HEK293 (cell line): ENCODE results near the gene GPBAR1.

Source experiments
- CTCF ChIA-PET: fragments of 350-600 bp; formaldehyde crosslinking; extraction: SDS; loops from one replicate; lab custom pipeline; 2021; ENCODE audit warnings: antibody characterized with exemption; lab: Yijun Ruan, JAX
- POLR2A ChIA-PET: fragments of 300-600 bp; formaldehyde crosslinking; extraction: SDS; loops from one replicate; lab custom pipeline; 2020; ENCODE audit warnings: antibody characterized with exemption, inconsistent platforms; lab: Yijun Ruan, JAX
- H3K27ac ChIP-seq: fragments of 200-500 bp; sonication (Bioruptor generic); 2 replicates; pipeline ENCODE4 v1.5.1; 2014; ENCODE audit warnings: low read depth, low read length, control low read depth, inconsistent platforms; ENCODE audit errors: extremely low read depth
- H3K36me3 ChIP-seq, 2 experiments: fragments of 200-500 bp in 1 of 2; sonication (Bioruptor generic) in 1 of 2; 1 replicate in 1 of 2; 2 replicates in 1 of 2; pipeline ENCODE4 v1.5.1; 2014 to 2017; ENCODE audit warnings: inconsistent platforms in 2 of 2, low read length in 2 of 2; ENCODE audit not compliant: control insufficient read depth in 2 of 2, insufficient read depth in 1 of 2
- H3K4me1 ChIP-seq: fragments of 200-500 bp; sonication (Bioruptor generic); 2 replicates; pipeline ENCODE4 v1.5.1; 2014; ENCODE audit warnings: mild to moderate bottlenecking, low read length, inconsistent platforms; ENCODE audit not compliant: control insufficient read depth, insufficient read depth
- H3K4me3 ChIP-seq: 2 replicates; pipeline ENCODE4 v1.5.1; 2011; ENCODE audit warnings: low read depth, mild to moderate bottlenecking, control low read depth, low read length, moderate library complexity
- H3K9me3 ChIP-seq: fragments of 200-500 bp; sonication (Bioruptor generic); 2 replicates; pipeline ENCODE4 v1.5.1; 2014; ENCODE audit warnings: low read depth, low read length, inconsistent platforms; ENCODE audit not compliant: control insufficient read depth, insufficient read depth
- OSR2 ChIP-seq: fragments of 450-650 bp; formaldehyde crosslinking; IDR thresholded peaks from 2 replicates; pipeline ENCODE4 v1.5.1; 2016; ENCODE audit warnings: missing biosample characterization, missing genetic modification characterization
- ZNF121 ChIP-seq: fragments of 450-650 bp; formaldehyde crosslinking; IDR thresholded peaks from 2 replicates; pipeline ENCODE4 v1.5.1; 2016; ENCODE audit warnings: missing biosample characterization, missing genetic modification characterization
- ZNF148 ChIP-seq: fragments of 450-650 bp; formaldehyde crosslinking; IDR thresholded peaks from 2 replicates; pipeline ENCODE4 v1.5.0; 2017; ENCODE audit warnings: missing biosample characterization, missing genetic modification characterization, borderline replicate concordance
- ZNF362 ChIP-seq: fragments of 450-650 bp; formaldehyde crosslinking; IDR thresholded peaks from 2 replicates; pipeline ENCODE4 v1.5.1; 2016; ENCODE audit warnings: missing biosample characterization, missing genetic modification characterization
- ZNF623 ChIP-seq: fragments of 450-650 bp; formaldehyde crosslinking; IDR thresholded peaks from 2 replicates; pipeline ENCODE4 v1.5.1; 2016; ENCODE audit warnings: missing biosample characterization, missing genetic modification characterization
- ZNF645 ChIP-seq: fragments of 450-650 bp; formaldehyde crosslinking; IDR thresholded peaks from 2 replicates; pipeline ENCODE4; 2016; ENCODE audit warnings: missing biosample characterization, missing genetic modification characterization
- ZNF830 ChIP-seq: fragments of 450-650 bp; IDR thresholded peaks from 2 replicates; pipeline ENCODE4 v1.5.0; 2018; ENCODE audit warnings: missing biosample characterization, missing genetic modification characterization, low read depth, mild to moderate bottlenecking, moderate library complexity
- ZNF837 ChIP-seq: fragments of 450-650 bp; formaldehyde crosslinking; IDR thresholded peaks from 2 replicates; pipeline ENCODE4 v1.5.1; 2016; ENCODE audit warnings: missing biosample characterization, missing genetic modification characterization
- ZSCAN23 ChIP-seq: fragments of 450-650 bp; formaldehyde crosslinking; IDR thresholded peaks from 2 replicates; pipeline ENCODE4 v1.5.1; 2016; ENCODE audit warnings: missing biosample characterization, missing genetic modification characterization
- TF ChIP-seq, protein P1 (sequence below): fragments of 450-650 bp; formaldehyde crosslinking; IDR thresholded peaks from 2 replicates; pipeline ENCODE4 v1.5.1; 2016; ENCODE audit warnings: missing biosample characterization, missing genetic modification characterization, low read depth
- TF ChIP-seq, protein P2 (sequence below): fragments of 450-650 bp; formaldehyde crosslinking; IDR thresholded peaks from 2 replicates; pipeline ENCODE4 v1.5.1; 2016; ENCODE audit warnings: missing biosample characterization, missing genetic modification characterization
- TF ChIP-seq, protein P3 (sequence below): fragments of 450-650 bp; formaldehyde crosslinking; IDR thresholded peaks from 2 replicates; pipeline ENCODE4 v1.5.1; 2016; ENCODE audit warnings: missing biosample characterization, missing genetic modification characterization
- TF ChIP-seq, protein P4 (sequence below): fragments of 450-650 bp; formaldehyde crosslinking; IDR thresholded peaks from 2 replicates; pipeline ENCODE4 v1.5.1; 2016; ENCODE audit warnings: missing biosample characterization, missing genetic modification characterization

Gene GPBAR1

DNA sequence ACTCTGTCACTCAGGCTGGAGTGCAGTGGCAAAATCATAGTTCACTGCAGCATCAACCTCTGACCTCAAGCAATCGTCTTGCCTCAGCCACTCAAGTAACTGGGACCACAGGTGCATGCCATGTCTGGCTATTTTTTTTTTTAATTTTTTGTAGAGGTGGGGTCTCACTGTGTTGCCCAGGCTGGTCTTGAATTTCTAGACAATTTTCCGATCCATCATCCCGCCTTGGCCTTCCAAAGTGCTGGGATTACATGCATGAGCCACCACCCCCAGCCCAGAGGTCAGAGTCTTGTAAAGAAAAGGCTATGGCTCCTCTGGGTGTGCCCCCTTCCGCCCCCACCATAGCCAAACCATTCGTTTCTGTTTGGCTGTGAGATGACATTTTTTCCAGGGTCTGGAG is 44.6 kb downstream of the GPBAR1 start:
- Histone ChIP-seq H3K36me3 (no peaks in the 10 kb centered on the region), H3K27ac (no peak overlapping the region), H3K9me3 (no peaks in the 10 kb centered on the region), H3K4me1 (no peaks in the 10 kb centered on the region), H3K4me3 (no peak overlapping the region)
- TF ChIP-seq, protein P1, sequence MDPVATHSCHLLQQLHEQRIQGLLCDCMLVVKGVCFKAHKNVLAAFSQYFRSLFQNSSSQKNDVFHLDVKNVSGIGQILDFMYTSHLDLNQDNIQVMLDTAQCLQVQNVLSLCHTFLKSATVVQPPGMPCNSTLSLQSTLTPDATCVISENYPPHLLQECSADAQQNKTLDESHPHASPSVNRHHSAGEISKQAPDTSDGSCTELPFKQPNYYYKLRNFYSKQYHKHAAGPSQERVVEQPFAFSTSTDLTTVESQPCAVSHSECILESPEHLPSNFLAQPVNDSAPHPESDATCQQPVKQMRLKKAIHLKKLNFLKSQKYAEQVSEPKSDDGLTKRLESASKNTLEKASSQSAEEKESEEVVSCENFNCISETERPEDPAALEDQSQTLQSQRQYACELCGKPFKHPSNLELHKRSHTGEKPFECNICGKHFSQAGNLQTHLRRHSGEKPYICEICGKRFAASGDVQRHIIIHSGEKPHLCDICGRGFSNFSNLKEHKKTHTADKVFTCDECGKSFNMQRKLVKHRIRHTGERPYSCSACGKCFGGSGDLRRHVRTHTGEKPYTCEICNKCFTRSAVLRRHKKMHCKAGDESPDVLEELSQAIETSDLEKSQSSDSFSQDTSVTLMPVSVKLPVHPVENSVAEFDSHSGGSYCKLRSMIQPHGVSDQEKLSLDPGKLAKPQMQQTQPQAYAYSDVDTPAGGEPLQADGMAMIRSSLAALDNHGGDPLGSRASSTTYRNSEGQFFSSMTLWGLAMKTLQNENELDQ: no peak
- peak; percentile 58; the same call in 1 of the 2 replicates for TF ChIP-seq ZNF121 (tag by site-specific recombination)
- ChIA-PET POLR2A (no interaction called here), CTCF (interaction anchor here (1.2 kb wide), 1 partner anchor 11 kb away, joined by 4 read pairs; no protein-coding TSS in a partner anchor)

DNA sequence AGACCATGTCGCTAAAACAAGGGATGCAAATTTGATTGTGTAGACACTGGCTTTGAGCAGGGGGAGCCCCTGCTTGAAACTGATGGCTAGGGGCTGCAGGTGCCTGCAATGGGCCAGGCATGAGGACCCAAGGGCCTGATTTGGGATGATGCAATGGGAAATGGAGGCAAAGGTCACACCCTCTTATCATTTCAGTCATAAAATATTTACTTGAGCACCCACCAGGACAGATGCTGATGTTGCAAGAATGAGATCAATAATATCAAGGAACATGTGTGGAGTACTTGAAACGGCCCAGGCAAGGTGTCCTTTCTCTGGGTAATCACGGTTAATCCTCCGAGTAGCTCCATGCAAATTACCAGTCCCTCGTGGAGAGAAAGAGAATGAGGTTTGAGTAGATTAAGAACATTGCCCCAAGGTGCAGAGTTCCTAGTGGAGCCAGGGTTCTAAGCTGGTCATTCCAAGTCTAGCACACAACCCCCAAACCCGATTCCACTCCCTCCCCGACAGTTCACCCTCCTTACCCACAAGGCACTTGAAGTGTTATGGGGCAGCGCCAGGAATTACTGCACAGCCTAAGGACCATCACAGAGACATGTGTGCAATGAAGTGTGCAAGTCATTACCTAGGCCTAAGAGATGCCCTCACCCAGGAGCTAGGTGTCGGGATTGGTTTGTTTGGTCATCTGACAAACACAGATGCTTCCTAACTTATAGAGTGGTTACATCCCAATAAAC is 45.5 kb downstream of the GPBAR1 start:
- no peaks in the 10 kb centered on the region for H3K36me3 ChIP-seq
- ChIA-PET CTCF (interaction anchor here (0.6 to 1.4 kb wide), 5 partner anchors 11 to 100 kb away, joined by 3 to 7 read pairs (median 3); partner anchors contain the start of gene CATIP), POLR2A (interaction anchor here (1.6 kb wide), 1 partner anchor 16 kb away, joined by 3 read pairs; no protein-coding TSS in a partner anchor)
- no peaks in the 10 kb centered on the region for H3K4me1 ChIP-seq
- H3K4me3 ChIP-seq: no peak overlapping the region
- no peaks in the 10 kb centered on the region for H3K9me3 ChIP-seq
- H3K27ac ChIP-seq: no peak overlapping the region
- TF ChIP-seq ZNF148 (tag by site-specific recombination): no peak
- no peak for TF ChIP-seq ZNF645 (tag by site-specific recombination)
- TF ChIP-seq ZSCAN23 (tag by site-specific recombination): no peak
- TF ChIP-seq ZNF623: no peak
- no peak for TF ChIP-seq OSR2 (tag by site-specific recombination)
- TF ChIP-seq, protein P2, sequence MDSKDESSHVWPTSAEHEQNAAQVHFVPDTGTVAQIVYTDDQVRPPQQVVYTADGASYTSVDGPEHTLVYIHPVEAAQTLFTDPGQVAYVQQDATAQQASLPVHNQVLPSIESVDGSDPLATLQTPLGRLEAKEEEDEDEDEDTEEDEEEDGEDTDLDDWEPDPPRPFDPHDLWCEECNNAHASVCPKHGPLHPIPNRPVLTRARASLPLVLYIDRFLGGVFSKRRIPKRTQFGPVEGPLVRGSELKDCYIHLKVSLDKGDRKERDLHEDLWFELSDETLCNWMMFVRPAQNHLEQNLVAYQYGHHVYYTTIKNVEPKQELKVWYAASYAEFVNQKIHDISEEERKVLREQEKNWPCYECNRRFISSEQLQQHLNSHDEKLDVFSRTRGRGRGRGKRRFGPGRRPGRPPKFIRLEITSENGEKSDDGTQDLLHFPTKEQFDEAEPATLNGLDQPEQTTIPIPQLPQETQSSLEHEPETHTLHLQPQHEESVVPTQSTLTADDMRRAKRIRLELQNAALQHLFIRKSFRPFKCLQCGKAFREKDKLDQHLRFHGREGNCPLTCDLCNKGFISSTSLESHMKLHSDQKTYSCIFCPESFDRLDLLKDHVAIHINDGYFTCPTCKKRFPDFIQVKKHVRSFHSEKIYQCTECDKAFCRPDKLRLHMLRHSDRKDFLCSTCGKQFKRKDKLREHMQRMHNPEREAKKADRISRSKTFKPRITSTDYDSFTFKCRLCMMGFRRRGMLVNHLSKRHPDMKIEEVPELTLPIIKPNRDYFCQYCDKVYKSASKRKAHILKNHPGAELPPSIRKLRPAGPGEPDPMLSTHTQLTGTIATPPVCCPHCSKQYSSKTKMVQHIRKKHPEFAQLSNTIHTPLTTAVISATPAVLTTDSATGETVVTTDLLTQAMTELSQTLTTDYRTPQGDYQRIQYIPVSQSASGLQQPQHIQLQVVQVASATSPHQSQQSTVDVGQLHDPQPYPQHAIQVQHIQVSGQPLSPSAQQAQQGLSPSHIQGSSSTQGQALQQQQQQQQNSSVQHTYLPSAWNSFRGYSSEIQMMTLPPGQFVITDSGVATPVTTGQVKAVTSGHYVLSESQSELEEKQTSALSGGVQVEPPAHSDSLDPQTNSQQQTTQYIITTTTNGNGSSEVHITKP (tag by site-specific recombination): no peak
- TF ChIP-seq ZNF830: no peak
- TF ChIP-seq, protein P3, sequence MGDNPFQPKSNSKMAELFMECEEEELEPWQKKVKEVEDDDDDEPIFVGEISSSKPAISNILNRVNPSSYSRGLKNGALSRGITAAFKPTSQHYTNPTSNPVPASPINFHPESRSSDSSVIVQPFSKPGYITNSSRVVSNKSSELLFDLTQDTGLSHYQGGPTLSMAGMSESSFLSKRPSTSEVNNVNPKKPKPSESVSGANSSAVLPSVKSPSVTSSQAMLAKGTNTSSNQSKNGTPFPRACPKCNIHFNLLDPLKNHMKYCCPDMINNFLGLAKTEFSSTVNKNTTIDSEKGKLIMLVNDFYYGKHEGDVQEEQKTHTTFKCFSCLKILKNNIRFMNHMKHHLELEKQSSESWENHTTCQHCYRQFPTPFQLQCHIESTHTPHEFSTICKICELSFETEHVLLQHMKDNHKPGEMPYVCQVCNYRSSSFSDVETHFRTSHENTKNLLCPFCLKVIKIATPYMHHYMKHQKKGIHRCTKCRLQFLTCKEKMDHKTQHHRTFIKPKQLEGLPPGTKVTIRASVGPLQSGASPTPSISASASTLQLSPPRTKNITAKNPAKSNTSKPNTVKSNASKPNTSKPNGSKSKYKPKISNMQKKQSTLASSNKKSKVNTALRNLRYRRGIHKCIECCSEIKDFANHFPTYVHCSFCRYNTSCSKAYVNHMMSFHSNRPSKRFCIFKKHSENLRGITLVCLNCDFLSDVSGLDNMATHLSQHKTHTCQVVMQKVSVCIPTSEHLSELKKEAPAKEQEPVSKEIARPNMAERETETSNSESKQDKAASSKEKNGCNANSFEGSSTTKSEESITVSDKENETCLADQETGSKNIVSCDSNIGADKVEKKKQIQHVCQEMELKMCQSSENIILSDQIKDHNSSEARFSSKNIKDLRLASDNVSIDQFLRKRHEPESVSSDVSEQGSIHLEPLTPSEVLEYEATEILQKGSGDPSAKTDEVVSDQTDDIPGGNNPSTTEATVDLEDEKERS (tag by site-specific recombination): no peak
- no peak for TF ChIP-seq ZNF837 (tag by site-specific recombination)
- TF ChIP-seq ZNF362 (tag by site-specific recombination): no peak
- TF ChIP-seq, protein P4, sequence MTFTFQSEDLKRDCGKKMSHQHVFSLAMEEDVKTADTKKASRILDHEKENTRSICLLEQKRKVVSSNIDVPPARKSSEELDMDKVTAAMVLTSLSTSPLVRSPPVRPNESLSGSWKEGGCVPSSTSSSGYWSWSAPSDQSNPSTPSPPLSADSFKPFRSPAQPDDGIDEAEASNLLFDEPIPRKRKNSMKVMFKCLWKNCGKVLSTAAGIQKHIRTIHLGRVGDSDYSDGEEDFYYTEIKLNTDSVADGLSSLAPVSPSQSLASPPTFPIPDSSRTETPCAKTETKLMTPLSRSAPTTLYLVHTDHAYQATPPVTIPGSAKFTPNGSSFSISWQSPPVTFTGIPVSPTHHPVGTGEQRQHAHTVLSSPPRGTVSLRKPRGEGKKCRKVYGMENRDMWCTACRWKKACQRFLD (tag by site-specific recombination): no peak
- TF ChIP-seq, protein P1: no peak
